Spleen (tissue), 11 donors: Measurements from ENCODE around the gene TCAF1. TPM values are rescaled to one million over a fixed set of nuclear protein-coding genes. Genes with fewer than 3 reads are reported as not detected.

Experiments used
- DNase-seq: peaks from one replicate; pipeline ENCODE4 v3.0.0-alpha.2; 2020
- H3K27ac ChIP-seq, 8 donors: fragments of 200-600 bp; sonication (generic) in 7 of 8; 1 replicate in 4 of 8; 2 replicates in 4 of 8; pipeline versions ENCODE4 v1.5.0 to v1.8.0; 2016 to 2021; ENCODE audit warnings: inconsistent platforms in 4 of 8, mild to moderate bottlenecking in 4 of 8, moderate library complexity in 1 of 8
- H3K27me3 ChIP-seq, 7 donors: fragments of 200-600 bp; sonication (generic) in 6 of 7; replicated peaks in 1 of 7; 1 replicate in 4 of 7; 2 replicates in 3 of 7; pipeline versions ENCODE4 v1.5.0 to v1.8.0; 2016 to 2021; ENCODE audit warnings: inconsistent platforms in 3 of 7, mild to moderate bottlenecking in 1 of 7
- H3K36me3 ChIP-seq, 6 donors: fragments of 200-600 bp; sonication (generic) in 5 of 6; 1 replicate in 4 of 6; 2 replicates in 2 of 6; pipeline versions ENCODE4 v1.5.0 to v1.8.0; 2016 to 2021; ENCODE audit warnings: inconsistent platforms in 2 of 6
- H3K4me1 ChIP-seq, 6 donors: fragments of 200-600 bp; sonication (generic) in 5 of 6; 1 replicate in 3 of 6; 2 replicates in 3 of 6; pipeline versions ENCODE4 v1.5.0 to v1.8.0; 2016 to 2021; ENCODE audit warnings: inconsistent platforms in 3 of 6
- H3K4me3 ChIP-seq, 8 donors: fragments of 200-600 bp; sonication (generic) in 7 of 8; 1 replicate in 4 of 8; 2 replicates in 4 of 8; pipeline versions ENCODE4 v1.5.0 to v1.8.0; 2016 to 2021; ENCODE audit warnings: inconsistent platforms in 4 of 8, mild to moderate bottlenecking in 4 of 8, moderate library complexity in 2 of 8
- H3K9me3 ChIP-seq, 8 donors: fragments of 200-600 bp; sonication (generic) in 7 of 8; 1 replicate in 4 of 8; 2 replicates in 4 of 8; pipeline versions ENCODE4 v1.5.0 to v1.8.0; 2016 to 2021; ENCODE audit warnings: inconsistent platforms in 4 of 8
- POLR2A ChIP-seq, 3 donors: fragments of 450-650 bp; IDR thresholded peaks; one replicate each; pipeline ENCODE4 v1.5.1; 2017; ENCODE audit warnings: antibody characterized with exemption in 3 of 3, mild to moderate bottlenecking in 1 of 3
- POLR2AphosphoS5 ChIP-seq, 3 donors: sonication (generic); formaldehyde crosslinking; IDR thresholded peaks; one replicate each; pipeline ENCODE4 v1.5.1; 2017; ENCODE audit warnings: antibody characterized with exemption in 3 of 3
- WGBS, 5 donors: extraction: QIAGEN DNeasy Blood & Tissue Kit in 3 of 5; methylation state at CpG; one replicate each; pipeline versions ENCODE4 v1.1.5 to v1.1.7; 2013 to 2018; 5-methylcytosine and 5-hydroxymethylcytosine counted together
- intact Hi-C: fragments of 100-400 bp; cut with DNase I; formaldehyde crosslinking; loops from one replicate; pipeline ENCODE4 v1.15.0; 2023; ENCODE audit warnings: low total_unique reads
- polyA plus RNA-seq, 3 donors: library from polyadenylated mRNA; stranded (reverse); fragments of 200-250 nt; gene quantifications; one replicate each; pipeline ENCODE4 v1.2.1, GENCODE V29; 2013
- total RNA-seq, 7 donors: library from RNA; depleted of rRNA in 3 of 7; stranded (reverse); fragments of >200 nt in 3 of 7; fragmentation: NEBNext Ultra II Directional in 4 of 7; extraction: Animal tissue kit (Norgen Biotek cat#: 25700) in 4 of 7; gene quantifications; one replicate each; pipeline versions ENCODE4 v1.1.0 to v1.2.1, GENCODE V29; 2016 to 2021
- TF ChIP-seq, protein P1 (sequence below), 11 experiments: fragments of 200-600 bp in 7 of 11; fragments of 450-650 bp in 4 of 11; sonication (generic) in 4 of 11; IDR thresholded peaks in 8 of 11; conservative IDR thresholded peaks in 3 of 11; 1 replicate in 7 of 11; 2 replicates in 4 of 11; pipeline versions ENCODE4 v1.4.0 to v1.8.0; 2016 to 2021; ENCODE audit warnings: antibody characterized with exemption in 11 of 11, inconsistent platforms in 4 of 11, mild to moderate bottlenecking in 1 of 11
- donor health status: healthy with polysubstance abuse.
- donor health status: DM: no; HTN: no; CAD: no; lungs with moderate emphysema.
- donor health status: DM: no; HTN: no; CAD: no.
- donor health status: Bipolar disorder and iron deficiency.
- donor health status: healthy.
- donor health status: DM: no; HTN: no; CAD: no.
- donor health status: DM: yes; HTN: yes; CAD: no.

TCAF1 gene
- total and polyA plus RNA-seq, 10 donors: 3.8 to 39.6 (median 27.1) TPM

DNA sequence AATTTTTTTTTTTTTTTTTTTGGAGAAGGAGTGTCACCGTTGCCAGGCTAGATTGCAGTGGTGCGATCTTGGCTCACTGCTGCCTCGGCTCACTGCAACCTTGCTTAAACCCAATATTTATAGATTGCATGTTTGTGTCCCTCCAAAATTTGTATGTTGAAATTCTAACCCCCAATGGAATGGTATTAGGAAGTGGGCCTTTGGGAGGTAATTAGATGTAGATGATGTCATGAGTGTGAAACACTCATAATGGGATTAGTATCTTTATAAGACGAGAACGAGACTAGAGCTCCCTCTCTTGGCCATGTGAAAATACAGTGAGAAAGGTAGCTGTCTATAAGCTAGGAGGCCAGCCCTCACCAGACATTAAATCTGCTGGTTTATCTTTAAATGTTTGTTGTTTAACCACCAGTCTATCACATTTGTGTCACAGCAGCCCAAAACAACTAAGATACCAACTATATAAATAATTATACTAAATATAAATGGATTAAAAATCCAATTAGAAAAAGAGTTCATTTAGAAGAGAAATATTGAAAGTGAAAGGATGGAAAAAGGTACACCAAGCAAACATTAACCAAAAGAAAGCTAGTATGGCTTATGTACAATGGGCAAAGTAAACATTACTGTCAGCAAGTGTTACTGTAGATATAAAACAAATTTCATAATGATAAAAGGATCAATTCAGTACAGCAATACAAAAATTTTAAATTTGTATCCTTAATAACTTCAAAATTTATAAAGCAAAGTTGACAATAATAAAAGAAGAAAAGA lies 9.3 kb downstream of the TCAF1 start:
- WGBS, 5 donors: 78 to 90% (median 84%) methylated on average over 5 of the region's 5 CpGs
- no peak for DNase-seq
- Histone ChIP-seq H3K27ac (no peak overlapping the region), H3K36me3 (peaks cover 0 to 12% (median 0%) of the 10 kb centered on the region in 6 donors), H3K4me1 (no peaks in the 10 kb centered on the region), H3K27me3 (no peaks in the 10 kb centered on the region), H3K9me3 (peaks cover 0 to 32% (median 15%) of the 10 kb centered on the region in 8 donors), H3K4me3 (no peak overlapping the region)
- intact Hi-C loops: no loop called here
- TF ChIP-seq, protein P1, sequence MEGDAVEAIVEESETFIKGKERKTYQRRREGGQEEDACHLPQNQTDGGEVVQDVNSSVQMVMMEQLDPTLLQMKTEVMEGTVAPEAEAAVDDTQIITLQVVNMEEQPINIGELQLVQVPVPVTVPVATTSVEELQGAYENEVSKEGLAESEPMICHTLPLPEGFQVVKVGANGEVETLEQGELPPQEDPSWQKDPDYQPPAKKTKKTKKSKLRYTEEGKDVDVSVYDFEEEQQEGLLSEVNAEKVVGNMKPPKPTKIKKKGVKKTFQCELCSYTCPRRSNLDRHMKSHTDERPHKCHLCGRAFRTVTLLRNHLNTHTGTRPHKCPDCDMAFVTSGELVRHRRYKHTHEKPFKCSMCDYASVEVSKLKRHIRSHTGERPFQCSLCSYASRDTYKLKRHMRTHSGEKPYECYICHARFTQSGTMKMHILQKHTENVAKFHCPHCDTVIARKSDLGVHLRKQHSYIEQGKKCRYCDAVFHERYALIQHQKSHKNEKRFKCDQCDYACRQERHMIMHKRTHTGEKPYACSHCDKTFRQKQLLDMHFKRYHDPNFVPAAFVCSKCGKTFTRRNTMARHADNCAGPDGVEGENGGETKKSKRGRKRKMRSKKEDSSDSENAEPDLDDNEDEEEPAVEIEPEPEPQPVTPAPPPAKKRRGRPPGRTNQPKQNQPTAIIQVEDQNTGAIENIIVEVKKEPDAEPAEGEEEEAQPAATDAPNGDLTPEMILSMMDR (IDR thresholded peaks at IDR 0.05 in 8 of 11, conservative IDR thresholded peaks at IDR 0.05 in 3 of 11): no peak
- TF ChIP-seq POLR2AphosphoS5 (IDR thresholded peaks at IDR 0.05) (no peak), POLR2A (IDR thresholded peaks at IDR 0.05) (no peak)

DNA sequence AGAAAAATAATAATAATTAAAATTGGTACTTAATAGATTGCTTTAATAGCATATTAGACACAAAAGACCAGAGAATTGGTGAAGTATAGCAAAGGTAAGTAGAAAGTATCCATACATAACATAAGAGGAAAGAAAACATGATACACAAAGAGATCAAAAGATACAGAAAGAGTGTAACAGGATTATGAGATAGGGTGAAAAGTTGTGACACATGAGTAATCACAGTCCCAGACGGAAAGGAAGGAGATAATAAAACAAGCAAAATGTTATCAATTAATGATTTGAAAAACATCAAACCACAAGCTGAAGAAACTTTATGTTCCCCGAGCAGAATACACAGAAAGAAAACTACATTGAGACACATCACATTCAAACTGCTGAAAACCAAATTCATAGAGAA lies 10.5 kb downstream of the TCAF1 start:
- peaks cover 0 to 32% (median 15%) of the 10 kb centered on the region in 8 donors for H3K9me3 ChIP-seq
- intact Hi-C loops: no loop called here
- peaks cover 0 to under 1% (median 0%) of the 10 kb centered on the region in 6 donors for H3K4me1 ChIP-seq
- TF ChIP-seq, protein P1 (IDR thresholded peaks at IDR 0.05 in 8 of 11, conservative IDR thresholded peaks at IDR 0.05 in 3 of 11): no peak
- TF ChIP-seq POLR2A (IDR thresholded peaks at IDR 0.05): no peak
- no peak for TF ChIP-seq POLR2AphosphoS5 (IDR thresholded peaks at IDR 0.05)
- H3K4me3 ChIP-seq: no peak overlapping the region
- H3K36me3 ChIP-seq: peaks cover 0 to 12% (median 0%) of the 10 kb centered on the region in 6 donors
- H3K27me3 ChIP-seq: peaks cover 0 to 2% (median 0%) of the 10 kb centered on the region in 7 donors
- 65 to 93% (median 86%) methylated on average over 2 of the region's 2 CpGs for WGBS, 5 donors
- DNase-seq: no peak
- H3K27ac ChIP-seq: no peak overlapping the region

DNA sequence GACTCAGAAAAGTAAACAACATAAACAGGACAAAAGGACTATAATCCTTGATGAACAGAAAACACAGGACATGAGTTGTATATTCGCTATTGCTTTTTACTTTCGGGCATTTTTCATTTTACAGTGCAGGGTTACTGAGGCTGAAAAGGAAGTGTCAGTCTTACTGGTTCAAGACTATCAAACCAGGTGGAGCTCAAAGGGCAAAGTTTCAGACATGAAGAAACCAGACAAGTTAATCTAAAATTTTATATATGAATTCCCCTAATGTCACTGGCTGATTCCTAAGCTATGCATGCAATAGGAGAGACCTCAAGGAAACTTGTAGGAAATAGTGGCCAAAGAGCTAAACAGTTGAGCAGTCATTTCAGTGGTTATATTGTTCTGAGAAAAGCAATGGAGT lies 11.4 kb downstream of the TCAF1 start:
- peaks cover 0 to 32% (median 15%) of the 10 kb centered on the region in 8 donors for H3K9me3 ChIP-seq
- H3K27ac ChIP-seq: no peak overlapping the region
- H3K36me3 ChIP-seq: peaks cover 0 to 12% (median 0%) of the 10 kb centered on the region in 6 donors
- 95 to 99% (median 97%) methylated on average over 2 of the region's 2 CpGs for WGBS, 5 donors
- DNase-seq: no peak
- TF ChIP-seq, protein P1 (IDR thresholded peaks at IDR 0.05 in 8 of 11, conservative IDR thresholded peaks at IDR 0.05 in 3 of 11): no peak
- TF ChIP-seq POLR2AphosphoS5 (IDR thresholded peaks at IDR 0.05): no peak
- no peak for TF ChIP-seq POLR2A (IDR thresholded peaks at IDR 0.05)
- H3K27me3 ChIP-seq: peaks cover 0 to 11% (median 4%) of the 10 kb centered on the region in 7 donors
- intact Hi-C loops: no loop called here
- no peak overlapping the region for H3K4me3 ChIP-seq
- peaks cover 0 to 10% (median 7%) of the 10 kb centered on the region in 6 donors for H3K4me1 ChIP-seq

DNA sequence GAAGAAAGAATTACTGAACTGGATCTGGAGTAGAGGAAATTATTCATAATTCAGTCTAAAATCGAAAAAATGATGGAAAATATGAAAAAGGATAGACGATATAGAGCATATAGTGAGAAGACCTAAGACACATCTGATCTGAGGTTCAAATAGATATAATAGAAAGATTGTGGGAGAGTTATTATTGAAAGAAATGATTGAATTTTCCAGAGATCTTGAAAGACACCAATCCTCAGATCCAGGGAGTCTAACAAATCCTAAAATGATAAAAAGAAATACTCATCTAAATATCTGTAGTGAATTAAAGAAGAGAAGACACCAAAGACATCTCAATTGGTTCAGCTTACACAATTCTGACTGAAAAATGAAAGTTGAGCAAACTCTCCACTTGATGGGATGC lies 12.9 kb downstream of the TCAF1 start:
- TF ChIP-seq POLR2AphosphoS5 (IDR thresholded peaks at IDR 0.05): no peak
- no peak for TF ChIP-seq POLR2A (IDR thresholded peaks at IDR 0.05)
- TF ChIP-seq, protein P1 (IDR thresholded peaks at IDR 0.05 in 8 of 11, conservative IDR thresholded peaks at IDR 0.05 in 3 of 11): no peak
- H3K4me1 ChIP-seq: peaks cover 0 to 21% (median 15%) of the 10 kb centered on the region in 6 donors
- WGBS, 5 donors: 83 to 96% (median 95%) methylated on average over 2 of the region's 2 CpGs
- peaks cover 0 to 26% (median 13%) of the 10 kb centered on the region in 7 donors for H3K27me3 ChIP-seq
- no peak overlapping the region for H3K4me3 ChIP-seq
- no peak for DNase-seq
- H3K27ac ChIP-seq: no peak overlapping the region
- intact Hi-C loops: no loop called here
- peaks cover 0 to 32% (median 15%) of the 10 kb centered on the region in 8 donors for H3K9me3 ChIP-seq
- H3K36me3 ChIP-seq: peaks cover 0 to 12% (median 0%) of the 10 kb centered on the region in 6 donors
